K562 (cell line): Measurements from ENCODE around the gene PTAFR. TPM values are rescaled to one million over a fixed set of nuclear protein-coding genes. Genes with fewer than 3 reads are reported as not detected.

ENCODE experiments used
- CTCFL ChIP-seq: IDR thresholded peaks from 2 replicates; pipeline ENCODE4 v1.6.1; 2011; ENCODE audit warnings: borderline replicate concordance, low read depth, mild to moderate bottlenecking, moderate library complexity, low read length; ENCODE audit not compliant: insufficient read depth, poor library complexity, severe bottlenecking
- E2F3 ChIP-seq: fragments of 250-450 bp; sonication (Bioruptor Pico); IDR thresholded peaks from 2 replicates; pipeline ENCODE4 v1.4.0; 2020; ENCODE audit warnings: mild to moderate bottlenecking
- ELK1 ChIP-seq: sonication (generic); formaldehyde crosslinking; IDR thresholded peaks from 2 replicates; pipeline ENCODE4 v1.8.1; 2022; ENCODE audit warnings: missing genetic modification reagents
- FOXJ3 ChIP-seq: sonication (generic); formaldehyde crosslinking; IDR thresholded peaks from 2 replicates; pipeline ENCODE4 v1.4.0; 2020; ENCODE audit warnings: mild to moderate bottlenecking, missing genetic modification reagents
- HOMEZ ChIP-seq: fragments of 250-450 bp; sonication (Bioruptor Pico); IDR thresholded peaks from 2 replicates; pipeline ENCODE4 v1.4.0; 2020; ENCODE audit warnings: mild to moderate bottlenecking, moderate library complexity
- KDM5B ChIP-seq: fragments of 200-600 bp; sonication (generic); IDR thresholded peaks from 2 replicates; pipeline ENCODE4 v1.6.1; 2012; ENCODE audit warnings: low read depth, mild to moderate bottlenecking, moderate library complexity, low read length, control low read depth, inconsistent platforms; ENCODE audit not compliant: insufficient replicate concordance
- KLF1 ChIP-seq: fragments of 450-650 bp; IDR thresholded peaks from 2 replicates; pipeline ENCODE4 v1.6.1; 2016; ENCODE audit warnings: missing genetic modification characterization, missing compliant biosample characterization
- MCM3 ChIP-seq: fragments of 450-650 bp; IDR thresholded peaks from 2 replicates; pipeline ENCODE4 v1.6.1; 2016
- MEF2D ChIP-seq: conservative IDR thresholded peaks from 2 replicates; pipeline ENCODE4 v1.6.1; 2016; ENCODE audit warnings: low read depth, missing genetic modification characterization, missing compliant biosample characterization
- NRF1 ChIP-seq, 2 experiments: fragments of 450-650 bp; IDR thresholded peaks in 1 of 2; conservative IDR thresholded peaks in 1 of 2; 2 replicates each; pipeline ENCODE4 v1.6.1; 2014; ENCODE audit warnings: mild to moderate bottlenecking in 2 of 2
- RBM14 ChIP-seq: fragments of 200-400 bp; formaldehyde crosslinking; IDR thresholded peaks from 2 replicates; pipeline ENCODE4 v1.6.1; 2018; ENCODE audit warnings: low read depth, mild to moderate bottlenecking, low read length, moderate library complexity, borderline replicate concordance; ENCODE audit not compliant: insufficient read depth
- XRCC3 ChIP-seq: fragments of 450-650 bp; IDR thresholded peaks from 2 replicates; pipeline ENCODE4 v1.6.1; 2017; ENCODE audit warnings: mild to moderate bottlenecking, moderate library complexity
- ZNF395 ChIP-seq: fragments of 200-800 bp; sonication (Bioruptor generic); IDR thresholded peaks from 2 replicates; pipeline ENCODE4 v1.6.1; 2017; ENCODE audit warnings: missing genetic modification characterization, missing compliant biosample characterization
- ZNF584 ChIP-seq: fragments of 200-800 bp; sonication (Bioruptor generic); IDR thresholded peaks from 2 replicates; pipeline ENCODE4 v1.6.1; 2016; ENCODE audit warnings: low read depth, mild to moderate bottlenecking, missing genetic modification characterization, missing compliant biosample characterization
- polyA plus RNA-seq, 8 experiments: library from polyadenylated mRNA; depleted of rRNA in 4 of 8; stranded (reverse) in 5 of 8; unstranded in 3 of 8; fragments of >200 nt; fragmentation: Nextera tagmentation in 2 of 8; fragmentation: Illumina TruSeq in 1 of 8; extraction: Ambion mirVana in 2 of 8; extraction: Trizol in 1 of 8; gene quantifications; 2 replicates each; pipeline versions ENCODE4 v1.2.1 to v1.2.3, GENCODE V29; 2011 to 2014; ENCODE audit warnings: inconsistent platforms in 1 of 8, missing spikeins in 1 of 8
- total RNA-seq, 7 experiments: library from RNA; depleted of rRNA in 6 of 7; stranded (reverse); fragments of >200 nt in 6 of 7; fragmentation: Illumina TruSeq in 2 of 7; extraction: Trizol in 2 of 7; gene quantifications; 2 replicates each; pipeline versions ENCODE4 v1.2.1 to v1.2.3, GENCODE V29; 2011 to 2021; ENCODE audit warnings: low replicate concordance in 1 of 7
- TF ChIP-seq, protein P1 (sequence below): fragments of 450-650 bp; formaldehyde crosslinking; conservative IDR thresholded peaks from 2 replicates; pipeline ENCODE4 v1.4.0; 2022; ENCODE audit warnings: mild to moderate bottlenecking, missing genetic modification characterization
- TF ChIP-seq, protein P2 (sequence below): fragments of 450-650 bp; conservative IDR thresholded peaks from 2 replicates; pipeline ENCODE4 v1.6.1; 2016; ENCODE audit warnings: missing genetic modification characterization, low read depth, mild to moderate bottlenecking, control low read depth, missing compliant biosample characterization

The PTAFR gene
- total and polyA plus RNA-seq, 9 of the 15 experiments (the other 6 are each of a cell fraction or from before 2014, with no cell fraction given), result 0.15 to 0.55 (median 0.40) TPM; not detected in 1

DNA sequence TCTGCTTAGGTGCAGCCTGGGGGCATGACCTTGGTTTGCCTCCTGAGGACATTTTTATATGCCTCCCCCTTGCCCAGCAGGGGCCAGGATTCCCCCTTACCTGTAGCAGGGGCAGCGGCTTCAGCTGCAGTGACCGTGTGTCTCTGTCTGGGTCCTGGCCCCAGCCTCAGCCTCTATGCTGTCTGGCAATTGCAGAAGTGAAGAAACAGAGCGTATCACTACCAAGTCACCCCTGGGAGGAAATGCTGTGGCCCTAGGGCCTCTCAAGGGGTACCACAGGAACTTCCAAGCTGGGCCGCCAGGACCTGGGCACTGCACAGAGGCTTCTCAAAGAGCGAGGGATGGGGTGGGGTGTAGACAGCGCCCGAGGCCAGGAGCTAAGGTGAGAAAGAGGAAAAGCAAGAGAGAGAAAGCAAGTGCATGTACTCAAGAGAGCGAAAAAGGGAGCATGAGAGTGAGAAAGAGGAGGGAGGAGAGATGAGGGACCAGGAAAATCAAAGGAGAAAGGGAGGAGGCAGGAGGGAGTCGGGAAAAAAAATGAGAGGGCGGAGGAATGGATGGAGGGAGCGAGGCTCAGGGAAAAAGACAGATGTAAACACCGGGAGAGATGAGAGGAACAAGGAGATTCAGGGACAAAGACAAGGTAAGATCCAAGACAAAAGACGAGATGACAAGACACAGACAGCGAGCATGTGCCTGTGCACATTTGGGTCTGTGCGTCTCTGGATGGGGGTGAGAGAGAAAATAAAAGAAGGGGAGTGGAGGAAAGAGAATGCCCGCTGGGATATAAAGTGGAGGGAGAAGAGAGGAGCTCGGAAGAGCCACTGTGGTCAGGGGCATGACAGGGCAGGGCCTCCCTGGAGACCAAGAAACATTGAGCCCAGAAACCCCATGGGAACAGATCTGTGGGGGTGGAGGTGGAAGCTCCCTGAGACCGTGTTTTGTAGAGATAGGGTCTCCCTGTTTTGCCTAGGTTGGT is at the start of gene PTAFR (continued):
- TF ChIP-seq HOMEZ (CRISPR knock-in tag) (no peak), ELK1 (CRISPR knock-in tag) (no peak), CTCFL (no peak), NRF1 (conservative IDR thresholded peaks at IDR 0.05 in 1 of 2, IDR thresholded peaks at IDR 0.05 in 1 of 2) (no peak), ZNF584 (no peak), E2F3 (CRISPR knock-in tag) (no peak), KLF1 (no peak), MCM3 (0 out of 2 replicates have a peak, but pooled peaks have one; percentile 58), FOXJ3 (no peak), XRCC3 (no peak), ZNF395 (no peak), MEF2D (tag) (no peak), RBM14 (no peak), KDM5B (no peak)
- TF ChIP-seq, protein P1, sequence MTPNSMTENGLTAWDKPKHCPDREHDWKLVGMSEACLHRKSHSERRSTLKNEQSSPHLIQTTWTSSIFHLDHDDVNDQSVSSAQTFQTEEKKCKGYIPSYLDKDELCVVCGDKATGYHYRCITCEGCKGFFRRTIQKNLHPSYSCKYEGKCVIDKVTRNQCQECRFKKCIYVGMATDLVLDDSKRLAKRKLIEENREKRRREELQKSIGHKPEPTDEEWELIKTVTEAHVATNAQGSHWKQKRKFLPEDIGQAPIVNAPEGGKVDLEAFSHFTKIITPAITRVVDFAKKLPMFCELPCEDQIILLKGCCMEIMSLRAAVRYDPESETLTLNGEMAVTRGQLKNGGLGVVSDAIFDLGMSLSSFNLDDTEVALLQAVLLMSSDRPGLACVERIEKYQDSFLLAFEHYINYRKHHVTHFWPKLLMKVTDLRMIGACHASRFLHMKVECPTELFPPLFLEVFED (CRISPR knock-in tag), result 0 out of 2 replicates have a peak, but pooled peaks have one; percentile 7
- TF ChIP-seq, protein P2, sequence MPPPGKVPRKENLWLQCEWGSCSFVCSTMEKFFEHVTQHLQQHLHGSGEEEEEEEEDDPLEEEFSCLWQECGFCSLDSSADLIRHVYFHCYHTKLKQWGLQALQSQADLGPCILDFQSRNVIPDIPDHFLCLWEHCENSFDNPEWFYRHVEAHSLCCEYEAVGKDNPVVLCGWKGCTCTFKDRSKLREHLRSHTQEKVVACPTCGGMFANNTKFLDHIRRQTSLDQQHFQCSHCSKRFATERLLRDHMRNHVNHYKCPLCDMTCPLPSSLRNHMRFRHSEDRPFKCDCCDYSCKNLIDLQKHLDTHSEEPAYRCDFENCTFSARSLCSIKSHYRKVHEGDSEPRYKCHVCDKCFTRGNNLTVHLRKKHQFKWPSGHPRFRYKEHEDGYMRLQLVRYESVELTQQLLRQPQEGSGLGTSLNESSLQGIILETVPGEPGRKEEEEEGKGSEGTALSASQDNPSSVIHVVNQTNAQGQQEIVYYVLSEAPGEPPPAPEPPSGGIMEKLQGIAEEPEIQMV (tag), result no peak
